IMR-90 (cell line): ENCODE data around the gene ITSN2.

Experiments used
- CEBPB ChIP-seq: IDR thresholded peaks from 2 replicates; pipeline ENCODE4 v1.6.1; 2012; ENCODE audit warnings: low read depth, low read length, improper control_type of control experiment
- RAD21 ChIP-seq: IDR thresholded peaks from 2 replicates; pipeline ENCODE4 v1.6.1; 2012; ENCODE audit warnings: low read length, improper control_type of control experiment
- USF2 ChIP-seq: fragments of 150-350 bp; IDR thresholded peaks from 2 replicates; pipeline ENCODE4 v1.6.1; 2017; ENCODE audit warnings: mild to moderate bottlenecking, antibody characterized with exemption, low read length, low read depth
- TF ChIP-seq, protein P1 (sequence below): conservative IDR thresholded peaks from 2 replicates; pipeline ENCODE4 v1.5.1; 2012; ENCODE audit warnings: mild to moderate bottlenecking, low read depth, low read length, improper control_type of control experiment

GRCh38 chr2:24313744-24314632, 46.3 kb downstream of the ITSN2 start:
- TF ChIP-seq, protein P1, sequence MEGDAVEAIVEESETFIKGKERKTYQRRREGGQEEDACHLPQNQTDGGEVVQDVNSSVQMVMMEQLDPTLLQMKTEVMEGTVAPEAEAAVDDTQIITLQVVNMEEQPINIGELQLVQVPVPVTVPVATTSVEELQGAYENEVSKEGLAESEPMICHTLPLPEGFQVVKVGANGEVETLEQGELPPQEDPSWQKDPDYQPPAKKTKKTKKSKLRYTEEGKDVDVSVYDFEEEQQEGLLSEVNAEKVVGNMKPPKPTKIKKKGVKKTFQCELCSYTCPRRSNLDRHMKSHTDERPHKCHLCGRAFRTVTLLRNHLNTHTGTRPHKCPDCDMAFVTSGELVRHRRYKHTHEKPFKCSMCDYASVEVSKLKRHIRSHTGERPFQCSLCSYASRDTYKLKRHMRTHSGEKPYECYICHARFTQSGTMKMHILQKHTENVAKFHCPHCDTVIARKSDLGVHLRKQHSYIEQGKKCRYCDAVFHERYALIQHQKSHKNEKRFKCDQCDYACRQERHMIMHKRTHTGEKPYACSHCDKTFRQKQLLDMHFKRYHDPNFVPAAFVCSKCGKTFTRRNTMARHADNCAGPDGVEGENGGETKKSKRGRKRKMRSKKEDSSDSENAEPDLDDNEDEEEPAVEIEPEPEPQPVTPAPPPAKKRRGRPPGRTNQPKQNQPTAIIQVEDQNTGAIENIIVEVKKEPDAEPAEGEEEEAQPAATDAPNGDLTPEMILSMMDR, result no peak
- no peak for TF ChIP-seq CEBPB
- TF ChIP-seq USF2, result no peak
- no peak for TF ChIP-seq RAD21
